GM08714 (cell line): ENCODE data around the gene CATSPER3.

Experiments used
- H3K4me3 ChIP-seq: fragments of 200-500 bp; sonication (Bioruptor generic); 2 replicates; pipeline ENCODE4 v1.5.1; 2014; ENCODE audit warnings: mild to moderate bottlenecking, low read length, inconsistent platforms
- ZNF274 ChIP-seq: IDR thresholded peaks from 2 replicates; pipeline ENCODE4 v1.6.1; 2012; ENCODE audit warnings: mild to moderate bottlenecking, low read depth, low read length

CATSPER3 gene

GRCh38 chr5:135032999-135033861 is 65.5 kb downstream of the CATSPER3 start:
- H3K4me3 ChIP-seq: peak overlapping the region; percentile 58
- TF ChIP-seq ZNF274: no peak

- no peak for TF ChIP-seq ZNF274
- H3K4me3 ChIP-seq: peak within 1 kb of the TSS; percentile 58
Measured at GRCh38 chr5:135033901-135034235, 66.2 kb downstream of the CATSPER3 start, which contains the start of gene PITX1. Gene PITX1, minus strand, starts transcription at chr5:135034228. Its CDS starts 347 bp downstream, at chr5:135033881.

- H3K4me3 ChIP-seq: no peak overlapping the region
- TF ChIP-seq ZNF274: no peak
Measured at GRCh38 chr5:135034236-135034962, 66.7 kb downstream of the CATSPER3 start.

- H3K4me3 ChIP-seq: no peak overlapping the region
- TF ChIP-seq ZNF274: no peak
Measured at GRCh38 chr5:135034963-135035677, 67.4 kb downstream of the CATSPER3 start.

GRCh38 chr5:135035678-135036030 is 67.9 kb downstream of the CATSPER3 start:
- no peak for TF ChIP-seq ZNF274
- H3K4me3 ChIP-seq: no peak overlapping the region

GRCh38 chr5:135036405-135036804 is 68.7 kb downstream of the CATSPER3 start:
- no peak for TF ChIP-seq ZNF274
- no peak overlapping the region for H3K4me3 ChIP-seq

GRCh38 chr5:135037519-135038204 is 70.0 kb downstream of the CATSPER3 start:
- TF ChIP-seq ZNF274: no peak
- no peak overlapping the region for H3K4me3 ChIP-seq

GRCh38 chr5:135038205-135038812 is 70.6 kb downstream of the CATSPER3 start:
- H3K4me3 ChIP-seq: no peak overlapping the region
- no peak for TF ChIP-seq ZNF274

- no peak for TF ChIP-seq ZNF274
- no peak overlapping the region for H3K4me3 ChIP-seq
Measured at GRCh38 chr5:135038813-135039270, 71.1 kb downstream of the CATSPER3 start.

- H3K4me3 ChIP-seq: no peak overlapping the region
- no peak for TF ChIP-seq ZNF274
Measured at GRCh38 chr5:135039271-135040033, 71.7 kb downstream of the CATSPER3 start.

- no peak for TF ChIP-seq ZNF274
- H3K4me3 ChIP-seq: no peak overlapping the region
Measured at GRCh38 chr5:135040034-135040332, 72.3 kb downstream of the CATSPER3 start.

- H3K4me3 ChIP-seq: no peak overlapping the region
- no peak for TF ChIP-seq ZNF274
Measured at GRCh38 chr5:135040333-135041144, 72.8 kb downstream of the CATSPER3 start.
